ENCODE data around the gene NCOA1.

NCOA1 gene

DNA sequence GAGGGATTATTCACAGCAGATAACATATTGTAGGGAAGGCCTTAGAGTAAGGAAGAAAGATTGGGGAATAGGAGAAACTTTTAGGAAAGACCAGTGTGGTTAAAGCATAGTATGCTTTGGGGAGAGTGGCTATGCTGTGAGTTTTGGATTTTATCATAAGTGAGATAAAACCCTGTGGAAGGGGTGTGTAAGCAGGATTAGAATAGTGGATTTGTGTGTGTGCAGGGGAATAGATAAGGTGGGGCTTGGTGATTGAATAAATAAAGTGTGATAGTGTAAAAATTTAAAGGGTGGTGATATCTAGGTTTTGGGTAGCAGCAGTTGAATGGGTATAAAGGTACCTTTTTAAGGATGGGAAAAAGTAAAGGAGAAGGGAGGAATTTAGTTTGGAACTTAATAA is 137.7 kb downstream of the NCOA1 start:
- H3K4me1 ChIP-seq (ENCODE audit: control insufficient read depth, insufficient read depth, low read length): no peaks in the 10 kb centered on the region
- no peak overlapping the region for H3K4me3 ChIP-seq (ENCODE audit: low read depth, low read length)
- CTCF ChIA-PET: no interaction called here
- POLR2A ChIA-PET: no interaction called here
- TF ChIP-seq ZNF624 (tag by site-specific recombination; IDR thresholded peaks at IDR 0.05) (no peak), ZBTB48 (tag by site-specific recombination; IDR thresholded peaks at IDR 0.05) (no peak), ZBTB6 (tag by site-specific recombination; IDR thresholded peaks at IDR 0.05) (no peak), SALL2 (tag by site-specific recombination; IDR thresholded peaks at IDR 0.05; ENCODE audit: borderline replicate concordance) (no peak), ZNF132 (tag by site-specific recombination; IDR thresholded peaks at IDR 0.05; ENCODE audit: borderline replicate concordance) (no peak), WT1 (tag by site-specific recombination; IDR thresholded peaks at IDR 0.05) (no peak)
- no peaks in the 10 kb centered on the region for H3K36me3 ChIP-seq (ENCODE audit: control insufficient read depth in 2 of 2, insufficient read depth in 1 of 2, low read length in 2 of 2)
- H3K9me3 ChIP-seq (ENCODE audit: control insufficient read depth, insufficient read depth, low read depth, low read length): no peaks in the 10 kb centered on the region
- H3K27ac ChIP-seq (ENCODE audit: extremely low read depth, low read depth, low read length): no peak overlapping the region

- no peaks in the 10 kb centered on the region for H3K36me3 ChIP-seq (ENCODE audit: control insufficient read depth in 2 of 2, insufficient read depth in 1 of 2, low read length in 2 of 2)
- H3K27ac ChIP-seq (ENCODE audit: extremely low read depth, low read depth, low read length): no peak overlapping the region
- H3K9me3 ChIP-seq (ENCODE audit: control insufficient read depth, insufficient read depth, low read depth, low read length): no peaks in the 10 kb centered on the region
- H3K4me3 ChIP-seq (ENCODE audit: low read depth, low read length): no peak overlapping the region
- CTCF ChIA-PET: no interaction called here
- H3K4me1 ChIP-seq (ENCODE audit: control insufficient read depth, insufficient read depth, low read length): no peaks in the 10 kb centered on the region
- POLR2A ChIA-PET: no interaction called here
- TF ChIP-seq ZNF121 (tag by site-specific recombination; IDR thresholded peaks at IDR 0.05) (no peak), REPIN1 (tag by site-specific recombination; IDR thresholded peaks at IDR 0.05; ENCODE audit: low read depth) (no peak), ZEB2 (tag by site-specific recombination; IDR thresholded peaks at IDR 0.05) (no peak), ZNF391 (tag by site-specific recombination; IDR thresholded peaks at IDR 0.05; ENCODE audit: borderline replicate concordance, low read depth) (no peak), ZNF341 (tag by site-specific recombination; IDR thresholded peaks at IDR 0.05; ENCODE audit: low read depth) (no peak), PRDM2 (tag by site-specific recombination; IDR thresholded peaks at IDR 0.05; ENCODE audit: borderline replicate concordance) (no peak), ZSCAN16 (tag by site-specific recombination; IDR thresholded peaks at IDR 0.05) (no peak), SETDB1 (IDR thresholded peaks at IDR 0.05; ENCODE audit: insufficient read length, low read length) (no peak), KLF8 (tag by site-specific recombination; IDR thresholded peaks at IDR 0.05) (no peak), MZF1 (tag by site-specific recombination; IDR thresholded peaks at IDR 0.05; ENCODE audit: borderline replicate concordance) (no peak), ZNF366 (tag by site-specific recombination; conservative IDR thresholded peaks at IDR 0.05) (no peak), ZNF221 (tag by site-specific recombination; IDR thresholded peaks at IDR 0.05; ENCODE audit: borderline replicate concordance) (no peak)
Observed at GRCh38 chr2:24632172-24632571, 141.1 kb downstream of the NCOA1 start.
